BLaER1 (cell line): ENCODE data around the gene FABP1.

Experiments
- H3K27ac ChIP-seq: shearing (Covaris generic); formaldehyde crosslinking; 2 replicates; pipeline ENCODE4 v1.8.1; 2022
- H3K27me3 ChIP-seq: shearing (Covaris generic); formaldehyde crosslinking; 2 replicates; pipeline ENCODE4 v1.8.1; 2022
- H3K36me3 ChIP-seq: shearing (Covaris generic); formaldehyde crosslinking; 2 replicates; pipeline ENCODE4 v1.8.1; 2022
- H3K4me1 ChIP-seq: shearing (Covaris generic); formaldehyde crosslinking; 2 replicates; pipeline ENCODE4 v1.8.1; 2022
- H3K4me2 ChIP-seq: shearing (Covaris generic); formaldehyde crosslinking; 2 replicates; pipeline ENCODE4 v1.8.1; 2022
- H3K4me3 ChIP-seq: shearing (Covaris generic); formaldehyde crosslinking; 2 replicates; pipeline ENCODE4 v1.8.1; 2022
- H3K9ac ChIP-seq: shearing (Covaris generic); formaldehyde crosslinking; 2 replicates; pipeline ENCODE4 v1.8.1; 2022
- H3K9me3 ChIP-seq: shearing (Covaris generic); formaldehyde crosslinking; 2 replicates; pipeline ENCODE4 v1.8.1; 2022
- H4K20me1 ChIP-seq: shearing (Covaris generic); formaldehyde crosslinking; 2 replicates; pipeline ENCODE4 v1.8.1; 2022
- Cebpa-rat ChIP-seq: shearing (Covaris generic); IDR thresholded peaks from 2 replicates; pipeline ENCODE4 v1.8.1; 2022

Gene FABP1

DNA sequence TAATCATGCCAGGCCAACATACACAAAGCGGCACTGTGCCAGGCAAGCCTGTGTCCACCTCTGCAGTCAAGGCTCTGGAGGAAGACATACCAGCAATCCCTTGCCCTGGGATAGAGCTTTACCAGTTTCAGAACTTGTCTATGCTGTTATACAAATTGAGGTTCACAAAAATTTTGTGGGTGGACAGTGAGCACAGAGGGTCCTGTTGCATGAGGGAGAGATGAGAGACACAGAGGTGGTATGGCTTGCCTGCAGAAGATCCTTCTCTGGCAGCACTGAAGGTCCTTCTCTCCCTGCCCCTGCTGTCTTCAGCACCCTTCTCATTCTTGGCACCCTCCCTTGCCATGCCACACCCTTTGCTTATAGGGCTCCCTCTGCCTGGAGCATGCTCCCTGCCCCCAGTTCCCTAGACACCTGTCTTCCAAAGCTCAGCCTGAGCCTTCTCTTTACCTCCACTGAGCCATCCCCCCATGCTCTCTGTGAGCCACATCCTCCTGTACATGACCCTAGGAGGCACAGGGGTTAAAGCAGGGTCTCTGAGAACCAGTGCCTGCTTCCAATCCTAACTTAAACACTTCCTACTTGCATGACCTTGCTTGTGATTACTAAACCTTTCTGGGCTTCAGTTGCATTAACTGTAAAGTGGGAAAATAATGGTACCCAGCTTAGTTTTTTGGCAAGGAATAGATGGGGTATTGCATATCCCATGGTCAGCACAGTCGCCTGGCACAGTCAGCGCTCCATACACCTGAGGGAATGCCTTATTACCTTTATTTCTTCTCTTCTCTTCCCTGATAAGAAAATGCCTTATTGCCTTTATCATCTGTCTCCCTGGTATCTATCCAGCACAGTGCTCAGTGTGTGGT lies 857 bp downstream of the FABP1 start:
- H3K4me2 ChIP-seq: no peak overlapping the region
- TF ChIP-seq Cebpa-rat: no peak
- no peak overlapping the region for H3K9ac ChIP-seq
- no peaks in the 10 kb centered on the region for H3K4me1 ChIP-seq
- no peaks in the 10 kb centered on the region for H3K36me3 ChIP-seq
- no peaks in the 10 kb centered on the region for H4K20me1 ChIP-seq
- no peaks in the 10 kb centered on the region for H3K27me3 ChIP-seq
- no peak overlapping the region for H3K27ac ChIP-seq
- no peak overlapping the region for H3K4me3 ChIP-seq
- no peaks in the 10 kb centered on the region for H3K9me3 ChIP-seq

DNA sequence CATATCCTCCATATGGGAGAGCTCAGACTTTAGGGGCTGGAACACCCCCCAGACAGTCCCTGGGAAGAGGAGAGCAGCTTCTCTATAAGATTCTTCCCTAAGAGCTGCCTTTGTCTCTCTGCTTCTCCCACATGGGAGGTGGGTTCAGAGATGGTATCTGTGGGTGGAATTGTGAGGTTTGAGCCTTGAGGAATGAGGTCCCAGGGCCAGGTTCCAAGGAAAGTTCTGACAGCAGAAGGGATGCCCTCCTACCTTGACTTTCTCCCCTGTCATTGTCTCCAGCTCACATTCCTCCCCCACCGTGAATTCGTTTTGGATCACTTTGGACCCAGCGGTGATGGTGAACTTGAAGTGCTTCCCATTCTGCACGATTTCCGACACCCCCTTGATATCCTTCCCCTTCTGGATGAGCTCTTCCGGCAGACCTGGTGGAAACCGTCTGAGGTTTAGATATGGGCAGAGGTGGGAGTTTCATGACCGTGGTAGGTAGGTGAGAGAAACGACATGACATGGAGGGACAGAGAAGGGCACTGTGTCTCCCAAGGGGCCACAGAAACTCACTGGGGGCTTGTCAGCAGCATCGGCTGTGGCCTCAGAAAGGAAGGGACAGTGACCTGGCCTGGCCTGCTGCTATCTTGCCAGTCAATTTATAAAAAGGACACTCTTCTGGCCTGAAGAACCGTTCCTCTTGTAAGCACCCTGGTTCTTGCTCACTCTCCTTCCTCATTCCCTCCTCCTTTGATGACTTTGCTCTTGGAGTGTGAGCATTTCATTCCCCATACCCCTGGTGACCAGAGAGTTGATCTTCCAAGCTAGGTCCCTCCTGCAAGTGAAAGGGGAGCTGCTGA lies 1.7 kb downstream of the FABP1 start:
- no peaks in the 10 kb centered on the region for H3K36me3 ChIP-seq
- no peaks in the 10 kb centered on the region for H3K9me3 ChIP-seq
- TF ChIP-seq Cebpa-rat: no peak
- H3K27me3 ChIP-seq: no peaks in the 10 kb centered on the region
- no peak overlapping the region for H3K4me2 ChIP-seq
- H3K4me3 ChIP-seq: no peak overlapping the region
- H3K4me1 ChIP-seq: no peaks in the 10 kb centered on the region
- H3K9ac ChIP-seq: no peak overlapping the region
- H4K20me1 ChIP-seq: no peaks in the 10 kb centered on the region
- no peak overlapping the region for H3K27ac ChIP-seq

DNA sequence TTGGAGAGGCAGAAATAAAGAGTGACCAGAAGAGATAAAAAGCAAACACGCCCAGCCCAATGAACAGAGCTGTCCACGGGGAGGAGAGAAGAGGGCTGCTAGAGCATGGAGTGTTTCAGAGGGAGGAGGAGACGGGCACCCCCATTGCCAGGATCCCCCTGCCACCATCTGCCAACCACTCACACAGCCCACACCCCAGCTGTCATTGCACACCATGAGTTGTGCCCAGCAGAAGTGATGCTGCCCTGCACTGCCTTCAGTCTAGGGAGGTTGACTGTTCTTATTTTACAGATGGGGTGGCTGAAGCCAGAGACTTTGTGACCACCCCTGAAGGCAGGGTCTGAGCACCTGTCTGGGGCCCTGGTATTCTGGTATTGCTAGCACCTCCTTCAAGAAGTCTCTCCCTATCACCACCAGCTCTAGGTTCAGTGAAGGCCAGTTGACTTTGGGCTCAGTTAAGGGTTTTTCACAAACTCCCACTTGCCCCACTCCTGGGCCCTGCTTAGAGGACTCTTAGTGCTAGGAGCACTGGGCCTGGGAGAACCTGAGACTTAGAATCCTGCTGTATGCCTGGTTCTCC lies 2.4 kb downstream of the FABP1 start:
- Histone ChIP-seq H3K4me1 (no peaks in the 10 kb centered on the region), H3K36me3 (no peaks in the 10 kb centered on the region), H3K9ac (no peak overlapping the region), H3K4me2 (no peak overlapping the region), H4K20me1 (no peaks in the 10 kb centered on the region), H3K27ac (no peak overlapping the region), H3K9me3 (no peaks in the 10 kb centered on the region), H3K27me3 (no peaks in the 10 kb centered on the region), H3K4me3 (no peak overlapping the region)
- TF ChIP-seq Cebpa-rat: no peak

DNA sequence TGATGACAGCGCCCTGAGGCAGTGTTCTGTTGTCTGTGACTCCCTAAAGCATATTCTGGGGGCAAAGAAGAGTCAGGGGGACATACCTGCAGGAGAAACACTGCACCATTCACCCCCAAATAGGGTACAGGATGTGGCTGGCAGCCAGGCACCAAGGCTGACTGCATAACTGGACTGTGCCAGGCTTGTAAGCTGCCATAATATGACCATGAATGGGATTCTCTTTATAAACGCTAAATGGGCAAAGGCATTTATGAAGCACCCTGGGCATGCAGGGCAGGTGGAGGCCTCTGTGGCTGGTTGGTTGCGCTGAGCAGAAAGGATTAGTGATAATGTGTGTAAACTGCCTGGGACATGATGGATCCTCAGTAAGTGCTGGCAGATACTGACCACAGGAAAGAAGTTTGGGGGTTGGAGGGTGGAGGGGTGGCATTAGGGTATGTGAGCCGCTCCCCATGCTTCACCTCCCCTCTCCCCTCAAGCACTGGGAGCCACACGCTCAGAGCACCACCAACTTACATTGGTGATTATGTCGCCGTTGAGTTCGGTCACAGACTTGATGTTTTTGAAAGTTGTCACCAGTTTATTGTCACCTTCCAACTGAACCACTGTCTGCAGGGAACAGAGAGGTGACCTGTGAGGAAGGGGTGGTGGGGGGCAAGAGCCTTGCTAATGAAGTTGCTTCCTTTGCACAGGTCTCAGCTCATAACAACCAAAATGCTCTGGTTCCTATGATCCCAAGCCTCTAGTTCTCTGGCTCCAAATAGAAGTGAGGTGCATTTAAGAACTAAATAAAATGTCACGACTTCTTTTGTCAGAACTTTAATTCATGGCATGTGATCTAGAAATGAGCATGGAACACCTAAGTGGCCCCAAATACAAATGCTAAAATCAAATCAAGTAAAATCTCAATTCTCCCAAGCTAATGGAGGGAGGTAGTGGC lies 3.6 kb downstream of the FABP1 start:
- no peak overlapping the region for H3K4me3 ChIP-seq
- no peaks in the 10 kb centered on the region for H3K36me3 ChIP-seq
- H3K4me1 ChIP-seq: no peaks in the 10 kb centered on the region
- no peak overlapping the region for H3K9ac ChIP-seq
- no peak overlapping the region for H3K4me2 ChIP-seq
- no peaks in the 10 kb centered on the region for H4K20me1 ChIP-seq
- no peak overlapping the region for H3K27ac ChIP-seq
- no peaks in the 10 kb centered on the region for H3K27me3 ChIP-seq
- no peaks in the 10 kb centered on the region for H3K9me3 ChIP-seq
- TF ChIP-seq Cebpa-rat: no peak

DNA sequence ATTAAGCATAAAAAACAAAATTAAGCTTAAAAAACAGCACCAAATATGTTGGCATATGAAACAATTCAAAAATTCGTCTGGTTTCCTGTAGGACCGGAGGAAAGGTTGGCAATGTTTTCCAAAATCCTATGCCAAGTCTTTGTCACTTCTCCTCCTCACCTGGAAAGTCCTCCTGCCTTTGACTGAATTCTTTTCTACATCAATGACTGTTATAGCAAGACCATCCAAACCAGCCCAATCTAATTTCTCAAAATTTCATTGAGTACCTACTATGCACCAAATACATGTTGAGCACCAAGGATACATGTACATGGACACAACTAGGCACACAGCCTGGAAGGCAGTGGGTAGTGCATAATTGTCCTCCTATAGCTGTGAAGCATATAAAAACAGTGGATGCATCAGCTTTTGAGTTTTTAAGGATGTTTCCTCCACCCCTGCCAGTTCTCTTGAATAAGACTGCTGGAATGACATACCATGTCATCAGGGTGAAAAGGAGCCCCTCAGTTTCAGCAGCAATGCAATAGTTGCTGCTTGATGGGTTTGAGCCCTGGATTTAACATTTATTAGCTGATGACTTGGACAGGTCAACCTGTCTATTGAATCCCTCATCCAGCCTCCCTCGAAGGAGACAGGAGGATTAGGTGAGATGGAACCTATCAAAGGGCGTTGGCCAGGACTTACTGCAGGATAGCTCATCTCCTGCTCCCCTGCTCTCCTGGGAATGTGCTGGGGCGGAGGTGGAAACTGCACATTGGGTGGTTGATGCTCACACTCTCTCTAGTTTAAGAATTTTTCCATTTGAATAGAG lies 4.5 kb downstream of the FABP1 start:
- H3K9me3 ChIP-seq: no peaks in the 10 kb centered on the region
- no peak overlapping the region for H3K4me3 ChIP-seq
- no peaks in the 10 kb centered on the region for H3K36me3 ChIP-seq
- TF ChIP-seq Cebpa-rat: no peak
- no peak overlapping the region for H3K27ac ChIP-seq
- no peaks in the 10 kb centered on the region for H3K27me3 ChIP-seq
- H3K4me1 ChIP-seq: no peaks in the 10 kb centered on the region
- no peaks in the 10 kb centered on the region for H4K20me1 ChIP-seq
- H3K4me2 ChIP-seq: no peak overlapping the region
- no peak overlapping the region for H3K9ac ChIP-seq

DNA sequence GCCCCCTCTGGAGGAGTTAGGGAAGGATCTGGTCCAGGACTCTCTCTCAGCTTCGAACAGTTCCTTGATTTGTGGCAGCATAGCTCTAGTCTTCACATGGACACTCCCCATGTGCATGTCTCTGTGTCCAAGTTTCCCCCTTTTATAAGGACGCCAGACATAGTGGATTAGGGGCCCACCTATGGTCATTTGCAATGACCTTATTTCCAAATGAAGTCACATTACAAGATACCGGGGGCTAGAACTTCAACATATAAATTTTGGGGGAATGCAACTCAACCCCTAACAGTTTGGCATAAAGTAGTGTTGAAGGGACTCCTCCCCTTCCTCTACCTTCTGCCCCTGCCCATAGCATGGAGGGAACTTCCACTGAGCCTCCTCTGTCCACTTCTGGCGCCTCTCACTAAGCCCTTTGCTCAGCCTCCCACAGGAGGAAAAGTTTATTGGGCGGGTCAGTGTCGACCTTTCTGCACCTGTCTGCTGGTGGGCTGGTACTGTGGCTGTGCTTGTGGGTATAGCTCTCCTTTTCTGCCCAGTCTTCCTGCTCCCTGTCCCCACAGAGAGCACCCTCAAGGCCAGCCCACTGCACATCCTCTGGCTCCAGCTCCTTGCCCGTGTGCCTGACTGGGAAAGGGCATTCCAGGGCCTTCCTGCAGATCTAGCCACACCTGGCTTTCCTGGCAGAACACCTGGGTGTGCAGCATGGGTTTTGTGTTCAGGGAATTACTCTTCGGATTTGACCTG lies 5.5 kb downstream of the FABP1 start:
- Histone ChIP-seq H3K27ac (no peak overlapping the region), H3K4me2 (no peak overlapping the region), H3K4me1 (no peaks in the 10 kb centered on the region), H3K9ac (no peak overlapping the region), H3K4me3 (no peak overlapping the region), H3K36me3 (no peaks in the 10 kb centered on the region), H4K20me1 (no peaks in the 10 kb centered on the region), H3K27me3 (no peaks in the 10 kb centered on the region), H3K9me3 (no peaks in the 10 kb centered on the region)
- no peak for TF ChIP-seq Cebpa-rat

DNA sequence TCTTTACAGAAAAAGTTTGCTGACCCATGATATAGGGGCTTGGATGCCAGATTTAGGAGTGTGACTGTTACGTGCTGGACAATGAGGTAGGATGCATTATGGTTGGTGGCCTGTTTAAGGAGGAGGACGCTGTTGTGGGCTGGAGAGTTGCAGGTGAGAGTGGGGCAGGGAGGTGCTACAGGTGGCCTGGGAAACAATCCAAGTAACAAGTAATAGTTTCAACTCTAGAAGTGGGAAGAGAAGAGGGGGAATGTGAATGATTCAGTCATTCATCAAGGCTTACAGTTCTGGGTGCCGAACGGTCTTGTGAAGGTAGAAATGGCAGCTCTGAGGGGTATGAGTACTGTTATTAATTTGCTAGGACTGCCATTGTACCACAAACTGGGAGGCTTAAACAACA lies 6.2 kb downstream of the FABP1 start:
- H3K9ac ChIP-seq: no peak overlapping the region
- H3K27me3 ChIP-seq: no peaks in the 10 kb centered on the region
- no peaks in the 10 kb centered on the region for H3K36me3 ChIP-seq
- no peak overlapping the region for H3K4me2 ChIP-seq
- no peak for TF ChIP-seq Cebpa-rat
- H3K4me1 ChIP-seq: no peaks in the 10 kb centered on the region
- no peak overlapping the region for H3K27ac ChIP-seq
- no peaks in the 10 kb centered on the region for H3K9me3 ChIP-seq
- no peak overlapping the region for H3K4me3 ChIP-seq
- no peaks in the 10 kb centered on the region for H4K20me1 ChIP-seq

DNA sequence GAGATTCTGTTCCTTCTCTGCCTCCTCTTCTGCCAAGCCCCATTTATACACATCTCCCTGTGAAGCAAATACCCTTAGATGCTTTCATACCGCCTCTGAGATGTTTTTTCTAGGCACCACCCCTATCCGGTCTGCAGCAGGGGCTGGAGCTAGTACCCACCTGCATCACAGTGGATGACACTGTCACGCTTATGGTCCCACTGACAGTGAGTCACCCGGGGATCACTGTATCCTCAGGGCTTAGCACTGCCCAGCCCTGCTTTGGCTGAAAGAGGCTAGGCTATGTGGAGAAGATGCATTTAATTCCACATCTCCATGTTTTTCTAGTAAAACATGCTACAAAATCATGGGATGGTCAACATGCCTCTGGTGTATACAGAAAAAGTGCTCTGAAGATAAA lies 9.9 kb downstream of the FABP1 start:
- Histone ChIP-seq H3K4me3 (no peak overlapping the region), H3K9me3 (no peaks in the 10 kb centered on the region), H3K4me2 (no peak overlapping the region), H3K4me1 (no peaks in the 10 kb centered on the region), H3K27me3 (no peaks in the 10 kb centered on the region), H3K27ac (no peak overlapping the region), H3K36me3 (no peaks in the 10 kb centered on the region), H4K20me1 (no peaks in the 10 kb centered on the region), H3K9ac (no peak overlapping the region)
- TF ChIP-seq Cebpa-rat: no peak
